Measurements from ENCODE around the gene FARSA.

DNA sequence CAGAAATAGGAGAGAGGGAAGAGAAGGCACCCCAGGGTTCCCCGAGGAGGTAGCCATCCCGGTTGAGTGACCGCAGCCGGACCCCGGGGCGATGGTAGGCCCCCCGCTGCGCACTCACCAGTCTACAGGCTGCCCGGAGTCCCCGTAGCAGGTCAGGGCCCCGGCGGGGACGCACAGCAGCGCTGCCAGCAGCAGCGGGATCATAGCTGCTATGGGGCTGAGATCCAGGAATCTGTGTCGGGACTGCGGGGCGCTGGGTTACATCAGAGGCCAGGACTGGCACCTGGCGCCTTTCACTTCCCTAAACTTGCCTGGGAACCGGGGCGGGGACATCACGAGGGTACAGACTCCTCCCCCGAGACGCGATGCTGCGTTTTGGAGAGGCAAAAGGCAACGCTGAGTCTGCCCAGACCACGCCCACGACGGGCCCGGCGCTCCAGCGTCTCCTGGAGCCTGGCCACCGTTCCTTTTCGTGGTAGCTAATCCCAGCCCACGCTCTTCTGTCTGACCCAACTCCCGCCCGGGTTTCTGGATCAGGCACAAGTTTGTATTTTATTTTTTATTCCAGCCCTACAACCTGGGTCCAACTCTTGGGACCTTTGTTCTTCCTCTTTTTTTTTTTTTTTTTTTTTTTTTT, 52.2 kb downstream of the FARSA start, which contains the start of gene DNASE2:
- TF ChIP-seq SPI1 (IDR thresholded peaks at IDR 0.05; ENCODE audit: low read depth, low read length): peak; percentile 98
- peak; percentile 66; the same call in 1 of the 2 replicates for TF ChIP-seq POLR2A (IDR thresholded peaks at IDR 0.05; ENCODE audit: low read depth, low read length)
- TF ChIP-seq POLR2AphosphoS5 (IDR thresholded peaks at IDR 0.05; ENCODE audit: low read depth, low read length): peak; percentile 72

Measured in GM12891 (cell line).